GM21381 (cell line): Measurements from ENCODE around the gene PIK3C3.

Experiments
- ATAC-seq: cut with Tn5 transposase; IDR thresholded peaks from one replicate; pipeline ENCODE4 v1.9.1; 2021; ENCODE audit warnings: mild to moderate bottlenecking, moderate library complexity; ENCODE audit not compliant: unreplicated experiment

The PIK3C3 gene

GRCh38 chr18:42113529-42114191 is 158.6 kb downstream of the PIK3C3 start:
- peak; percentile 60 for ATAC-seq

- peak; percentile 82 for ATAC-seq
Observed at GRCh38 chr18:42114310-42114943, 159.4 kb downstream of the PIK3C3 start.

GRCh38 chr18:42126586-42126985 is 171.6 kb downstream of the PIK3C3 start:
- ATAC-seq = no peak

GRCh38 chr18:42131066-42131929 is 176.3 kb downstream of the PIK3C3 start:
- no peak for ATAC-seq

- no peak for ATAC-seq
Observed at GRCh38 chr18:42131930-42132244, 176.9 kb downstream of the PIK3C3 start.
